ENCODE results near the gene CASKIN2. TPM values are rescaled to one million over a fixed set of nuclear protein-coding genes. Genes with fewer than 3 reads are reported as not detected.

CASKIN2 gene
- total RNA-seq, 1 experiment from 2014 or later: 19.2 TPM

DNA sequence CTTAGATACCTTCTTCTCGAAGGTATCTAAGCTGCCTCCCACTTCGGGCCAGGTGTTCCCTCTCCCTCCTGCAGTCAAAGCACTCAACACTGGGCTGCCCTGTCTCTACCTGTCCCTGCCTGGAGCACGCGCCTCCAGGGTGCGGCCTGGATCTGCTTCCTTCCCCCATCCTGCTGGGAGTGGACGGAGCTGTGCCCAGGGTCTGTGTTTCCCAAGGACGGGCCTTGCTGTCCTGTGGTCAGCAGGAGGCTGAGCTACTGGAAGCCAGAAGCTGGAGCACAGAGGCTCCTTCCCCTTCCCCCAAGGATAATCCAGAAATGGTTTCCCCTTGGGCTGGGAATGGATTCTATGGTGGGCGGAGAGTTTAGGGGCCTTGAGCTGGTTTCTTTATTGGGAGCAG, 26.9 kb upstream of the CASKIN2 start:
- Mint-ChIP-seq H3K4me3 (ENCODE audit: unreplicated experiment) (no peak overlapping the region), H3K4me1 (ENCODE audit: insufficient read depth, unreplicated experiment) (no peaks in the 10 kb centered on the region), H3K27ac (ENCODE audit: low read depth, unreplicated experiment) (no peak overlapping the region), H3K9me3 (ENCODE audit: unreplicated experiment) (no peaks in the 10 kb centered on the region), H3K27me3 (ENCODE audit: insufficient read depth, unreplicated experiment) (no peaks in the 10 kb centered on the region), H3K36me3 (ENCODE audit: insufficient read depth, unreplicated experiment) (no peaks in the 10 kb centered on the region)
- BruUV-seq (replicated peaks): no TSS peak
- POLR2A ChIA-PET: no interaction called here
- DNase-seq (ENCODE audit: unreplicated experiment): no peak
- intact Hi-C loops (cut with micrococcal nuclease): no loop called here
- TF ChIP-seq, protein P1, sequence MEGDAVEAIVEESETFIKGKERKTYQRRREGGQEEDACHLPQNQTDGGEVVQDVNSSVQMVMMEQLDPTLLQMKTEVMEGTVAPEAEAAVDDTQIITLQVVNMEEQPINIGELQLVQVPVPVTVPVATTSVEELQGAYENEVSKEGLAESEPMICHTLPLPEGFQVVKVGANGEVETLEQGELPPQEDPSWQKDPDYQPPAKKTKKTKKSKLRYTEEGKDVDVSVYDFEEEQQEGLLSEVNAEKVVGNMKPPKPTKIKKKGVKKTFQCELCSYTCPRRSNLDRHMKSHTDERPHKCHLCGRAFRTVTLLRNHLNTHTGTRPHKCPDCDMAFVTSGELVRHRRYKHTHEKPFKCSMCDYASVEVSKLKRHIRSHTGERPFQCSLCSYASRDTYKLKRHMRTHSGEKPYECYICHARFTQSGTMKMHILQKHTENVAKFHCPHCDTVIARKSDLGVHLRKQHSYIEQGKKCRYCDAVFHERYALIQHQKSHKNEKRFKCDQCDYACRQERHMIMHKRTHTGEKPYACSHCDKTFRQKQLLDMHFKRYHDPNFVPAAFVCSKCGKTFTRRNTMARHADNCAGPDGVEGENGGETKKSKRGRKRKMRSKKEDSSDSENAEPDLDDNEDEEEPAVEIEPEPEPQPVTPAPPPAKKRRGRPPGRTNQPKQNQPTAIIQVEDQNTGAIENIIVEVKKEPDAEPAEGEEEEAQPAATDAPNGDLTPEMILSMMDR (IDR thresholded peaks at IDR 0.05; ENCODE audit: unreplicated experiment): no peak
- CTCF ChIA-PET: no interaction called here

DNA sequence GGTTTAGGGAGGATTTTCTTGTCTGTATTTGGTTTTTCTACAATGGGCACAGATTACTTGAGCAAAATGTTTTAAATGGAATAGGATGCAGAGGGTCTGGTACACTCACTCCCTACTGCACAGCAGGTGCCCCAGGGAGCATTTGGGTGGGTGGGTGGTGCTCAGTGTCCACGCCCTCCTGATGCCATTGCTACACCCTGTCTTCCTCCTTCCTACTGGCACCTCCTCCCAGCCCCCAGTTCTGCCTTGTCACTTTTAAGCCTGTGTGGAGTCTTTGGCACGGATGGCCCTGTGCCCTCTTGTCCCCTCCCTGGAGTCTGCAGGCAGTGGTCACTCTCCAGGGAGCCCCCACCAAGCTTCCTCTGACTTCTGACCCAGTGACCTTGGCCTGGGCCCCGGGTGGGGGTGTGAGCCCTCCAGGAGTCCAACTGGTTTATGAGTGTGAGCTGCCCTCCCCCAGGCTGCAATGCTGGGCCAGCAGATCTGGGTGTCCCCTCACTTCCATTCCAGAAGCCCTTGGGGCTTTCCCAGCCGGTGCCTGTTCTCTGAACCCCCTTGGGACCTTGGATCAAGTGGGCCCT, 25.7 kb upstream of the CASKIN2 start:
- ChIA-PET POLR2A (no interaction called here), CTCF (interaction anchor here (0.6 kb wide), 2 partner anchors 27 to 173 kb away, joined by 3 to 4 read pairs; no protein-coding TSS in a partner anchor)
- DNase-seq (ENCODE audit: unreplicated experiment): no peak
- Mint-ChIP-seq H3K27ac (ENCODE audit: low read depth, unreplicated experiment) (no peak overlapping the region), H3K4me3 (ENCODE audit: unreplicated experiment) (no peak overlapping the region), H3K9me3 (ENCODE audit: unreplicated experiment) (no peaks in the 10 kb centered on the region), H3K27me3 (ENCODE audit: insufficient read depth, unreplicated experiment) (no peaks in the 10 kb centered on the region), H3K36me3 (ENCODE audit: insufficient read depth, unreplicated experiment) (no peaks in the 10 kb centered on the region), H3K4me1 (ENCODE audit: insufficient read depth, unreplicated experiment) (no peaks in the 10 kb centered on the region)
- TF ChIP-seq, protein P1 (IDR thresholded peaks at IDR 0.05; ENCODE audit: unreplicated experiment): no peak
- intact Hi-C loops (cut with micrococcal nuclease): no loop called here
- BruUV-seq (replicated peaks): no TSS peak

GRCh38 chr17:75539967-75540729, 24.8 kb upstream of the CASKIN2 start:
- H3K36me3 Mint-ChIP-seq (ENCODE audit: insufficient read depth, unreplicated experiment): no peaks in the 10 kb centered on the region
- DNase-seq (ENCODE audit: unreplicated experiment): no peak
- no peak overlapping the region for H3K27ac Mint-ChIP-seq (ENCODE audit: low read depth, unreplicated experiment)
- no peaks in the 10 kb centered on the region for H3K4me1 Mint-ChIP-seq (ENCODE audit: insufficient read depth, unreplicated experiment)
- H3K9me3 Mint-ChIP-seq (ENCODE audit: unreplicated experiment): no peaks in the 10 kb centered on the region
- no peak overlapping the region for H3K4me3 Mint-ChIP-seq (ENCODE audit: unreplicated experiment)
- ChIA-PET CTCF (interaction anchor here (0.6 to 1.1 kb wide), 2 partner anchors 24 to 28 kb away, joined by 3 read pairs; partner anchors contain the start of gene TSEN54), POLR2A (interaction anchor here (1.2 kb wide), 1 partner anchor 13 kb away, joined by 5 read pairs; no protein-coding TSS in a partner anchor)
- H3K27me3 Mint-ChIP-seq (ENCODE audit: insufficient read depth, unreplicated experiment): no peaks in the 10 kb centered on the region
- TF ChIP-seq, protein P1 (IDR thresholded peaks at IDR 0.05; ENCODE audit: unreplicated experiment): no peak
- BruUV-seq (replicated peaks): no TSS peak
- intact Hi-C loops (cut with micrococcal nuclease): no loop called here

GRCh38 chr17:75536366-75536765, 21.0 kb upstream of the CASKIN2 start:
- H3K36me3 Mint-ChIP-seq (ENCODE audit: insufficient read depth, unreplicated experiment): no peaks in the 10 kb centered on the region
- no peak for DNase-seq (ENCODE audit: unreplicated experiment)
- no peak overlapping the region for H3K27ac Mint-ChIP-seq (ENCODE audit: low read depth, unreplicated experiment)
- no peaks in the 10 kb centered on the region for H3K9me3 Mint-ChIP-seq (ENCODE audit: unreplicated experiment)
- peaks cover 8% of the 10 kb centered on the region for H3K4me1 Mint-ChIP-seq (ENCODE audit: insufficient read depth, unreplicated experiment)
- intact Hi-C loops (cut with micrococcal nuclease): no loop called here
- CTCF ChIA-PET: interaction anchor here (0.6 kb wide), 1 partner anchor 168 kb away, joined by 4 read pairs; no protein-coding TSS in a partner anchor
- TF ChIP-seq, protein P1 (IDR thresholded peaks at IDR 0.05; ENCODE audit: unreplicated experiment): no peak
- H3K4me3 Mint-ChIP-seq (ENCODE audit: unreplicated experiment): no peak overlapping the region
- H3K27me3 Mint-ChIP-seq (ENCODE audit: insufficient read depth, unreplicated experiment): no peaks in the 10 kb centered on the region
- POLR2A ChIA-PET: interaction anchor here (0.8 to 1.1 kb wide), 2 partner anchors 10 kb away, joined by 3 to 4 read pairs; no protein-coding TSS in a partner anchor
- BruUV-seq (replicated peaks): no TSS peak
